Fibroblast of skin of back (primary cell): Measurements from ENCODE around the gene TEAD3.
"Not testable (repeated sequence)": the region's sequence is repeated elsewhere in the genome, so short reads cannot be mapped to it uniquely, and the experiment has no call there.

Experiments used
- DNase-seq: peaks from one replicate; pipeline ENCODE4 v3.0.0-alpha.2; 2013

Gene TEAD3

DNA sequence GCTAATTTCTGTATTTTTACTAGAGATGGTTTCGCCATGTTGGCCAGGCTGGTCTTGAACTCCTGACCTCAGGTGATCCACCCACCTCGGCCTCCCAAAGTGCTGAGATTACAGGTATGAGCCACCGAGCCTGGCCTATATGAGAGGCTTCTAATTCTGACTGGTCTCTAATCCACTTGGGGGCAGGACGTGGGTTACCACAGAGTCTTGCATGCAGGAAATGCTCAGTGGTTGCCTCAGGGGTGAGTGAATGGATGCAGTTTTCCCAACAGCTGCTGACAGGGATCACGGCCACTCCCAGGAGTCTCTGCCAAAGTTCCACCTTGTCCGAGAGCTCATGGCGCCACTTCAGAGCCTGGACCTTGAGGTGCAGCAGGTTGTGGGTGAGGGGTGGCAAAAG lies 51.2 kb downstream of the TEAD3 start:
- no peak for DNase-seq

DNA sequence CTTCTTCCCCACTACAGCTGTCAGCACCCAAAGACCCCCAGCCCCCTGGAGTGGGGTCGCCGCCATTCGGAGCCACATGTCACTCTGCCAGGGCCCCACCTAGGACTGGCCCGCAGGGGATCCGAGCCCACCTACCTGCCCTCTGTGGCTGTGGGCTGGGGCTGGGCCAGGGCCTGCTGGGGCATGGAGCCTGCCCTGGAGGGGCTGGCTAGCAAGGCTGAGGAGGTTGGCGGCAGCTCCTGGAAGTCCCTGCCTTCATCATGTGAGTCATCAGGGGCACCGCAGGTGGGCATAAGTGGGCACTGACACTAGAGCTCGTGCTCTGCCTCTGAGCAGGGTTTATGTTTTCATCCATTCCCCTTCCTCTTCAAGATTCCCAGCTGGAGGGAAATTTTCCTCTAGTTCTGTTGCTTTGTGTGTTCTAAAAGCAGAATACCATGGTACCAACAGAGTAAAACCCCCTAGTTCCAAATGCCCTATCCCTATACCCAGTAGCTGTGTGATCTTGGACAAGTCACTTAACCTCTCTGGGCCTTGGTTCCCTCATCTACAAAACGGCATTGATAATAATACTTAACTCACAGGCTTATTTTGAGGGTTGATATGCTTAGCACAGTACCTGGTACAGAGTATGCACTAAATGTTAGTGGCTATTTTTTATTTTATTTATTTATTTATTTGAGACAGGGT lies 53.4 kb downstream of the TEAD3 start:
- no peak for DNase-seq

GRCh38 chr6:35442693-35443092 lies 54.2 kb downstream of the TEAD3 start:
- no peak for DNase-seq

- DNase-seq = no peak
Measured at GRCh38 chr6:35441642-35442041, 55.2 kb downstream of the TEAD3 start.

GRCh38 chr6:35441205-35441604 lies 55.7 kb downstream of the TEAD3 start:
- DNase-seq = no peak

- no peak for DNase-seq
Measured at GRCh38 chr6:35439308-35439707, 57.6 kb downstream of the TEAD3 start.

DNA sequence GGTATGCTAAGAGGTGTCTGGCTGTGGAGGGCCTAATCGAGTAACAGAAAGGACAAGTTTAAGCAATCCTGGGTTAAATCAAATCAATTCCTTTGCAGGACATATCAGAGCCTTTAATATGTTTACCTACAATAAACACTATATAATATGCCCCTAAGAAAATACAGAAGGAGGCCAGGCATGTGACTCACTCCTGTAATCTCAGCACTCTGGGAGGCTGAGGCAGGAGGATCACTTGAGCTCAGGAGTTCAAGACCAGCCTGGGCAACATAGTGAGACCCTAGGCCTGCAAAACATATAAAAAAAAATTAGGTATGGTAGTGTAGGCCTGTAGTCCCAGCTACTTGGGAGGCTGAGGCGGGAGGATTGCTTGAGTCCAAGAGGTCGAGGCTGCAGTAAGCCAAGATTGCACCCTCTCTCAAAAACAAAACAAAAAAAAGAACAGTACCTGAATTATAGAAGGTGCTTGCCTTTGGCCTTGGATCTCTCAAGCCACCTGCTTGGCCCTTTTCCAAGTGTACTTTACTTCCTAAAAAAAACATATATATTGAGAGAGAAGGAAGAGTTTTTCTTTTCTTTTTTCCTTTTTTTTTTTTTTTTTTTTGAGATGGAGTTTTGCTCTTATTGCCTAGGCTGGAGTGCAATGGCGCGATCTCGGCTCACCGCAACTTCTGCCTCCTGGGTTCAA lies 58.4 kb downstream of the TEAD3 start:
- not testable (repeated sequence) for DNase-seq

GRCh38 chr6:35436071-35436857 lies 60.6 kb downstream of the TEAD3 start:
- no peak for DNase-seq

- no peak for DNase-seq
Measured at GRCh38 chr6:35435074-35435837, 61.6 kb downstream of the TEAD3 start.

DNA sequence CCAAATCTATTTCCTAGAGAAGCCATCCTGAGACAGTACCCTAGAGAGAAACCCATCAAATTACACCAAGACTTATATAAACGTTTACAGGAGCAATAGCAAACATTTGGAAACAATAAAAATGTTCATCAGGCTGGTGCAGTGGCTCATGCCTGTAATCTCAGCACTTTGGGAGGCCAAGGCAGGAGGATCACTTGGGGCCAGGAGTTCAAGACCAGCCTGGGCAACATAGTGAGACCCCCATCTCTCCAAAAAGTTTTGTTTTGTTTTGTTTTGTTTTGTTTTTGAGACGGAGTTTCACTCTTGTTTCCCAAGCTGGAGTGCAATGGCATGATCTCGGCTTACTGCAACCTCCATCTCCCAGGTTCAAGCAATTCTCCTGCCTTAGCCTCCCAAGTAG lies 64.2 kb downstream of the TEAD3 start:
- DNase-seq = not testable (repeated sequence)

GRCh38 chr6:35432291-35432690 lies 64.6 kb downstream of the TEAD3 start:
- DNase-seq = no peak

GRCh38 chr6:35429463-35429862 lies 67.4 kb downstream of the TEAD3 start:
- DNase-seq = no peak

DNA sequence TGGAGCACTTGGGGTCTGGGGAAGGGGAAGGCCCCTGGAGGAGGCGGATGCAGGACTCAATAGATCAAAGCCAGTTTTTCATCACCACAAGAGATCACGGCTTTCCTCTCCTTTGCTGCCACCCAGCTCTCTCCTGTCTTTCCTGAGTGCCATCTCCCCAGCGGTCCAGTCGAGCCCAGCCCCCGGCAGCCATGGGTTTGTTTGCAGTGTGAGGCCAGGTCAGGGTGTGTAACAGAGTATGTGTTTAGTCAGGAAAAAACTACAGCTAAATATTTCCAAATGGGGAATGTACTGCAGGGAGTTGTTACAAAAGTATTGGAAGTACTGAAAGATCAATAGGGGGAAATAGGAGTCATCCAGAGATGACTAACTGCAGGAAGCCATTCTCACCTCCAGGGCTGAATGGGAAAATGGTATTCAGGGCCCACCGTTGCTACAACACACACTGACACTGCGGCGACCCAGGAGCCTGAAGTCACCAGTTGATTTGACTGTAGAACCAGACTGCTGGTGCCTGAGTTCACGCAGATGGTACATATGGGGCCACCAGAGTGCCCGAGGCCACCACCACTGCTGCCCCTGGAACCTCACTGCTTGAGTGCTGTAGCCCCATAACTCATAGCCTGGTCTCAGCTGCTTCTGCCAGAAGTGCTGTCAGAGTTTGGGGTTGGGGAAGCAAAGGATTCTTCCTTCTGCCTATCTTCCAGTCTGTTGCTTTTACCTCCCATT lies 68.3 kb downstream of the TEAD3 start:
- DNase-seq = no peak

DNA sequence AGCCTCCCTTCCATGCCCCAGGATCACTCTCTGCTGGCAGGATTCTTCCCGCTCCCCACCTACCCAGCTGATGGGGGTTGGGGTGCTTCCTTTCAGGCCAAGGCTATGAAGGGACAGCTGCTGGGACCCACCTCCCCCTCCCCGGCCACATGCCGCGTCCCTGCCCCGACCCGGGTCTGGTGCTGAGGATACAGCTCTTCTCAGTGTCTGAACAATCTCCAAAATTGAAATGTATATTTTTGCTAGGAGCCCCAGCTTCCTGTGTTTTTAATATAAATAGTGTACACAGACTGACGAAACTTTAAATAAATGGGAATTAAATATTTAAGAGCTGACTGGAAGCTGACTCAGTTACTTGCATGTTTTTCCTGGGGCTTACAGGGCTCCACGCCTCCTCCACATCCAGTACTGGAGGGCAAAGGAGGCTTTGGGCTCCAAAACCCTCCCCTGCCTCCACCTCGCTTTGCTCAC lies 69.0 kb downstream of the TEAD3 start:
- DNase-seq = peak; percentile 89

DNA sequence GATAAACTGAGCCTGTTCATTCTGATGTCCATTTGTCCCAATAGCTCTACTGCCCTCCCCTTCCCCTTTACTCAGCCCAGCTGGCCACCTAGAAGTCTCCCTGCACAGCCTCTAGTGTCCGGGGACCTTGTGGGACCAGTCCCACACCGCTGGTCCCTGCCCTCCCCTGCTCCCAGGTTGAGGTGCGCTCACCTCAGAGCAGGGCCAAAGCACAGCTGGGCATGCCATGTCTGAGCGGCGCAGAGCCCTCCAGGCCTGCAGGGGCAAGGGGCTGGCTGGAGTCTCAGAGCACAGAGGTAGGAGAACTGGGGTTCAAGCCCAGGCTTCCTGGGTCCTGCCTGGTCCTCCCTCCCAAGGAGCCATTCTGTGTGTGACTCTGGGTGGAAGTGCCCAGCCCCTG lies 69.4 kb downstream of the TEAD3 start:
- no peak for DNase-seq

DNA sequence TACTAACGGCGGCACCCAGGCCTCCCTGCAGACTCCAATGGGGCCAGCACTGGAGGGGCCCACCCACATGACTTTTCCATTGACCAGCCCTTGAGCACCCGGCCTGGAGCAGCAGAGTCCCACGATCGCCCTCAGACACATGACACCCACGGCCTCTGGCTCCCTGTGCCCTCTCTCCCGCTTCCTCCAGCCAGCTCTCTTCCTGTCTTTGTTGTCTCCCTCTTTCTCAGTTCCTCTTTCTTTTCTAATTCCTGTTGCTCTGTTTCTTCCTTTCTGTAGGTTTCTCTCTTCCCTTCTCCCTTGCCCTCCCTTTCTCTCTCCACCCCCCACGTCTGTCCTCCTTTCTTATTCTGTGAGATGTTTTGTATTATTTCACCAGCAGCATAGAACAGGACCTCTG lies 70.8 kb downstream of the TEAD3 start:
- no peak for DNase-seq

GRCh38 chr6:35425284-35425683 lies 71.6 kb downstream of the TEAD3 start:
- DNase-seq = peak; percentile 96
